ENCODE measurements around the gene SLC14A1.

DNA sequence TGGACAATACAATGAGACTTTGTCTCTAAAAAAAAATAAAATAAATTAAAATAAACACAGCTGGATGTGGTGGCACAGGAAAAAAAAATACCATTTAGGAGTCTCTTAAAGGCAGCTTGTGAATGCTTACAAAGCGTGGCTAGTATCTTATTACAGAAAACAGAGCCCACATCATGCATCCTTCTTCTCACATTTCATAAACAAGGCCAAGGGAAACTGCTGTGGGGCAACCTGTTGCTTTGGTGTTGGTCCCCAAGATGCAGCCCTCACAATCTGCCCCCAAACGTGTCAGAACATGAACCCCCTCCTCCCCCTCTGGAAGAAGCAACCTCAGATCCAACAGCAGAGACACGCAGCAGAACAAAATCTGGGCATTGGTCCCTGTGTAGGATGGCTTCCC, 2.6 kb downstream of the SLC14A1 start:
- TF ChIP-seq, protein P1, sequence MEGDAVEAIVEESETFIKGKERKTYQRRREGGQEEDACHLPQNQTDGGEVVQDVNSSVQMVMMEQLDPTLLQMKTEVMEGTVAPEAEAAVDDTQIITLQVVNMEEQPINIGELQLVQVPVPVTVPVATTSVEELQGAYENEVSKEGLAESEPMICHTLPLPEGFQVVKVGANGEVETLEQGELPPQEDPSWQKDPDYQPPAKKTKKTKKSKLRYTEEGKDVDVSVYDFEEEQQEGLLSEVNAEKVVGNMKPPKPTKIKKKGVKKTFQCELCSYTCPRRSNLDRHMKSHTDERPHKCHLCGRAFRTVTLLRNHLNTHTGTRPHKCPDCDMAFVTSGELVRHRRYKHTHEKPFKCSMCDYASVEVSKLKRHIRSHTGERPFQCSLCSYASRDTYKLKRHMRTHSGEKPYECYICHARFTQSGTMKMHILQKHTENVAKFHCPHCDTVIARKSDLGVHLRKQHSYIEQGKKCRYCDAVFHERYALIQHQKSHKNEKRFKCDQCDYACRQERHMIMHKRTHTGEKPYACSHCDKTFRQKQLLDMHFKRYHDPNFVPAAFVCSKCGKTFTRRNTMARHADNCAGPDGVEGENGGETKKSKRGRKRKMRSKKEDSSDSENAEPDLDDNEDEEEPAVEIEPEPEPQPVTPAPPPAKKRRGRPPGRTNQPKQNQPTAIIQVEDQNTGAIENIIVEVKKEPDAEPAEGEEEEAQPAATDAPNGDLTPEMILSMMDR (IDR thresholded peaks at IDR 0.05): no peak
- TF ChIP-seq POLR2AphosphoS5 (IDR thresholded peaks at IDR 0.05): no peak

Data from suprapubic skin (tissue), 3 donors.